Naive B cell (primary cell): Measurements from ENCODE around the gene TCEAL8. TPM values are rescaled to one million over a fixed set of nuclear protein-coding genes. Genes with fewer than 3 reads are reported as not detected.
"Not testable (repeated sequence)": the region's sequence is repeated elsewhere in the genome, so short reads cannot be mapped to it uniquely, and the experiment has no call there.

Experiments
- ATAC-seq, 2 donors: fragments of 150-1000 bp; cut with Tn5 transposase; 2 replicates each; pipeline ENCODE4 v1.10.0; 2021; ENCODE audit warnings: low read depth in 2 of 2, mild to moderate bottlenecking in 2 of 2, moderate library complexity in 2 of 2
- DNase-seq: peaks from one replicate; pipeline ENCODE4 v3.0.0; 2022
- H3K27ac Mint-ChIP-seq, 6 donors: one replicate each; pipeline ENCODE4 v1.8.0; 2020 to 2022; ENCODE audit warnings: mild to moderate bottlenecking in 6 of 6, mixed read lengths in 6 of 6, moderate library complexity in 5 of 6, inconsistent platforms in 2 of 6
- H3K27me3 Mint-ChIP-seq, 3 donors: one replicate each; pipeline ENCODE4 v1.8.0; 2021 to 2022; ENCODE audit warnings: mixed read lengths in 3 of 3, mild to moderate bottlenecking in 1 of 3
- H3K36me3 Mint-ChIP-seq, 2 donors: one replicate each; pipeline ENCODE4 v1.8.0; 2020 to 2022; ENCODE audit warnings: mixed read lengths in 2 of 2, inconsistent platforms in 1 of 2, mild to moderate bottlenecking in 1 of 2
- H3K4me1 Mint-ChIP-seq, 3 donors: one replicate each; pipeline ENCODE4 v1.8.0; 2020 to 2022; ENCODE audit warnings: mixed read lengths in 3 of 3, inconsistent platforms in 1 of 3, mild to moderate bottlenecking in 1 of 3, moderate library complexity in 1 of 3
- H3K4me3 Mint-ChIP-seq, 8 donors: one replicate each; pipeline ENCODE4 v1.8.0; 2020 to 2022; ENCODE audit warnings: mild to moderate bottlenecking in 8 of 8, mixed read lengths in 8 of 8, moderate library complexity in 8 of 8, inconsistent platforms in 2 of 8
- H3K9me3 Mint-ChIP-seq, 7 donors: one replicate each; pipeline ENCODE4 v1.8.0; 2020 to 2022; ENCODE audit warnings: mixed read lengths in 7 of 7, mild to moderate bottlenecking in 5 of 7, inconsistent platforms in 2 of 7, moderate library complexity in 1 of 7
- polyA plus RNA-seq, 6 donors: library from polyadenylated mRNA; unstranded; fragments of 300-500 nt; fragmentation: Illumina TruSeq; gene quantifications; one replicate each; pipeline ENCODE4 v1.2.3, GENCODE V29; 2021; ENCODE audit warnings: low read depth in 6 of 6

TCEAL8 gene
- polyA plus RNA-seq, 6 donors from 2014 or later, result 34.1 to 64.1 (median 53.4) TPM

DNA sequence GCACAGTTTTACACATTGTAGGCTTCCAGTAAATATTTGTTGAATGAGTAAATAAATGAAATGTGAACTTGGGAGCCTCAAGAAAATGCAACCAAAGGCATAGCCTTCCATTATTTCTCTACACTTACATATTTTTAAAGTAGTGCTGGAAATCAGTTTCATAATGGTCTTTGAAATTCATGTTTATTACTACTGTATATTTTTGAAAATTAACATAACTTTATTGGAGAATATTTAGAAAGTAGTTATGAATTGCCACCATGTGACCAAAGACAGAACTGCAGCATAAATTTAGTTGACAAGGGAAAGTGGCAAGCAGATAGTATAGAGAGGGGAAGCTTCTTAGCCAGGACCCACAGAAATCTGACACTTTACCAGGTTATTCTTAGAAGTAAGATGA, 6.4 kb downstream of the TCEAL8 start:
- ATAC-seq (no peak), DNase-seq (peak; percentile 6)
- Mint-ChIP-seq H3K36me3 (no peaks in the 10 kb centered on the region), H3K4me3 (peak overlapping the region in 1 of 8 donors; percentile 34), H3K9me3 (peaks cover 0 to 4% (median 0%) of the 10 kb centered on the region in 7 donors), H3K4me1 (peaks cover 0 to 2% (median 2%) of the 10 kb centered on the region in 3 donors), H3K27me3 (peaks cover 0 to 9% (median 0%) of the 10 kb centered on the region in 3 donors), H3K27ac (no peak overlapping the region)

DNA sequence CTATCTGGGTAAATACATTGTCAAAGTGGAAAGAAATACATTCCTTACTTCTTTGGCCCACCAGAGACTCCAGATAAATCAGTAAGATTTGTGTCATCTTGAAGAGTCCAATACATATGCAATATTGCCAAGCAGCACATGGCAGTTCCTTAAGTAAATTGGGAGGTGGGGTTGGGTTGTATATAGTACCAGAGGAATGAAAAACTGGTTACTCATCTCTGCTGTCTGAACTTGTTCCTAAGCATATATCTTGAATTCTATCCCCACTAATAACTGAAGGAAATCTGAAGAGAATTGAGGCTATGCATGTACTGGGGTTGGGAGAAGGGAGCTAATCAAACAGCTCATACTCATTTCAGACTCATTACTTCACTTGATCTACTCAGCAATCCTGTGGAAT, 14.8 kb downstream of the TCEAL8 start:
- Mint-ChIP-seq H3K9me3 (peaks cover 0 to 9% (median 2%) of the 10 kb centered on the region in 7 donors), H3K36me3 (no peaks in the 10 kb centered on the region), H3K27me3 (peaks cover 0 to 24% (median 15%) of the 10 kb centered on the region in 3 donors), H3K4me3 (no peak overlapping the region), H3K4me1 (peaks cover 0 to 3% (median 0%) of the 10 kb centered on the region in 3 donors), H3K27ac (no peak overlapping the region)
- DNase-seq (no peak), ATAC-seq (no peak)

DNA sequence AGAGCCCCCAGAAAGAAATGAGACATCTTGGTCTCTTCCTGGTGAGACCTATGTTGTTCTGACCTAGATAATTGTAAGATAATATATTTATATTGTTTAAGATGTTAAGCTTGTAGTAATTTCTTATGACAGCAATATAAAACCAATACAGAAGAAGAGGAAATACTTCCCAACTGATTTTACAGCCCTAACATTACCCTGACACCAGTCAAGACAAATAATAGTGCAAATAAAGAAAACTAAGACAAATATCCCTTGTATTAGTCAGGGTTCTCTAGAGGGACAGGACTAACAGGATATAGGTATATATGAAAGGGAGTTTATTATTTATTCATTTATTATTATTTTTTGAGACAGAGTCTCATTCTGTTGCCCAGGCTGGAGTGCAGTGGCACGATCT, 18.7 kb downstream of the TCEAL8 start:
- Mint-ChIP-seq H3K4me3 (no peak overlapping the region), H3K4me1 (no peaks in the 10 kb centered on the region), H3K36me3 (no peaks in the 10 kb centered on the region), H3K27me3 (peaks cover 0 to 20% (median 8%) of the 10 kb centered on the region in 3 donors), H3K27ac (no peak overlapping the region), H3K9me3 (peaks cover 0 to 4% (median 0%) of the 10 kb centered on the region in 7 donors)
- ATAC-seq (no peak), DNase-seq (no peak)

DNA sequence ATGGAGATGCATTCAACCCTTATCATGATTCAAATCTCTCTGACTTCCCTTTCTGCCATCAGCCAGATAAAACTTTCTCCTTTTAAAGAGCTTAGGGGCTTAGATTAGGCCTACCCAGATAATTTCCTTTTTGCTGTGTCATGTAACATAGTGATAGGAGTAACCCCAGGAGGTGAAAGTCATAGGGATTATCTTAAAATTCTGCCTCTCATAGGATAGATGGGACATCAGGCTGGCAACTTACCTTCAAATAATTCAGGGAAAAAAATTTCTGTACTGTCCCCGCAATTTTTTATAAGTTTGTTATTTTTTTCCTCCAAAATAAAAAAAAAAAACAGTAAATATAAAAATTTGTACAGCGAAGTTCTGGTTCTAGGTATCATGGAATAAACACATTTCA, 19.3 kb downstream of the TCEAL8 start:
- not testable (repeated sequence) for H3K36me3 Mint-ChIP-seq, H3K4me3 Mint-ChIP-seq, H3K4me1 Mint-ChIP-seq, DNase-seq, ATAC-seq, H3K9me3 Mint-ChIP-seq, H3K27ac Mint-ChIP-seq
- peaks cover 0 to 18% (median 8%) of the 10 kb centered on the region in 3 donors for H3K27me3 Mint-ChIP-seq

DNA sequence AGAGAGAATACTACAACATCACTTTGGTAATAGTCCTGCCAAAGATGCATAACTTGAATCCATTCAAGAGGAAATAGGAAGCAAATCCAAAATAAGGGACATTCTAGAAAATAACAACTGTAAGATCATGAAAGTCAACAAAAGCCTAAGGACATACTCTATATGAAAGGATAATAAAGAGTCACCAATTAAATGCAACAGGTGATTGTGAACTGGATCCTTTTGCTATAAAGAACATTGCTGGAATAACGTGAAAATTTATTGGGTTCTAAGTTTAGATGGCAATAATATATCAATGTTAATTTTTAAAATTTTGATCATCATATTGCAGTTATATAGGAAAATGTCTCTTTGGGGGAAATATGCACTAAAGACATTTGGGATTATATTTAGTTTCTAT, 20.1 kb downstream of the TCEAL8 start:
- no peak for ATAC-seq
- Mint-ChIP-seq H3K36me3 (no peaks in the 10 kb centered on the region), H3K27ac (no peak overlapping the region), H3K4me1 (no peaks in the 10 kb centered on the region), H3K9me3 (peaks cover 0 to 4% (median 0%) of the 10 kb centered on the region in 7 donors), H3K4me3 (no peak overlapping the region), H3K27me3 (peaks cover 3 to 18% (median 8%) of the 10 kb centered on the region in 3 donors)
- no peak for DNase-seq

DNA sequence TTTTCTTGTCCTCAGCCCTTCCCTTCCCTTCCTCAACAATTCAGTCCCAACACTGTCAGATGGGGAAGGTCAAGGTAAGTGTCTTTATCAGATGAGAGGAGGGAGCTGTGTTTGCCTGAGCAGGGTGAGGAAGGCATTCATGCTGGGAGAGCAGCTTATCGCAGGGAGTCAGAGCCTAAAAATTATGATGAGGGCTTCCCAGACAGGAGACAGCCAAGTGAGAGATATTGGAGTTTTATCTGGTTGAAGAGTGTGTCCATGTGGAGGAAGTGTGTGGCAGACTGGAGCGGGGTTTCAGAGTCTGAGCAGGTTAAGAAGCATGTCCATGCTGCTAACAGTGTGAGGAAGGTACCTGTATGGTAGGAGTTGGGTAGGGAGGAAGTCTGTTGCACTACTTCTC, 21.7 kb downstream of the TCEAL8 start:
- ATAC-seq (no peak), DNase-seq (no peak)
- Mint-ChIP-seq H3K27ac (peak overlapping the region in 1 of 6 donors; percentile 23), H3K36me3 (no peaks in the 10 kb centered on the region), H3K4me3 (no peak overlapping the region), H3K27me3 (peaks cover 3 to 24% (median 8%) of the 10 kb centered on the region in 3 donors), H3K4me1 (no peaks in the 10 kb centered on the region), H3K9me3 (peaks cover 0 to 4% (median 0%) of the 10 kb centered on the region in 7 donors)

DNA sequence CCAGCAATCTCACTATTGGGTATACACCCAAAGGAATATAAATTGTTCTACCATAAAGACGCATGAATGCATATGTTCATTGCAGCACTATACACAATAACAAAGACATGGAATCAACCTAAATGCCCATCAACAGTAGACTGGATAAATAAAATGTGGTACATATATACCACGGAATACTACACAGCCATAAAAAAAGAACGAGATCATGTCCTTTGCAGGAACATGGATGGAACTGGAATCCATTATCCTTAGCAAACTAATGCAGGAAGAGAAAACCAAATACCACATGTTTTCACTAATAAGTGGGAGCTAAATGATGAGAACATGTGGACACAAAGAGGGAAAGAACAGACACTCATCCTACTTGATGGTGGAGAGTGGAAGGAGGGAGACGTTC, 29.0 kb downstream of the TCEAL8 start:
- H3K27ac Mint-ChIP-seq, DNase-seq, H3K36me3 Mint-ChIP-seq, H3K4me1 Mint-ChIP-seq, H3K4me3 Mint-ChIP-seq, ATAC-seq, H3K9me3 Mint-ChIP-seq: not testable (repeated sequence)
- peaks cover 31 to 50% (median 39%) of the 10 kb centered on the region in 3 donors for H3K27me3 Mint-ChIP-seq

DNA sequence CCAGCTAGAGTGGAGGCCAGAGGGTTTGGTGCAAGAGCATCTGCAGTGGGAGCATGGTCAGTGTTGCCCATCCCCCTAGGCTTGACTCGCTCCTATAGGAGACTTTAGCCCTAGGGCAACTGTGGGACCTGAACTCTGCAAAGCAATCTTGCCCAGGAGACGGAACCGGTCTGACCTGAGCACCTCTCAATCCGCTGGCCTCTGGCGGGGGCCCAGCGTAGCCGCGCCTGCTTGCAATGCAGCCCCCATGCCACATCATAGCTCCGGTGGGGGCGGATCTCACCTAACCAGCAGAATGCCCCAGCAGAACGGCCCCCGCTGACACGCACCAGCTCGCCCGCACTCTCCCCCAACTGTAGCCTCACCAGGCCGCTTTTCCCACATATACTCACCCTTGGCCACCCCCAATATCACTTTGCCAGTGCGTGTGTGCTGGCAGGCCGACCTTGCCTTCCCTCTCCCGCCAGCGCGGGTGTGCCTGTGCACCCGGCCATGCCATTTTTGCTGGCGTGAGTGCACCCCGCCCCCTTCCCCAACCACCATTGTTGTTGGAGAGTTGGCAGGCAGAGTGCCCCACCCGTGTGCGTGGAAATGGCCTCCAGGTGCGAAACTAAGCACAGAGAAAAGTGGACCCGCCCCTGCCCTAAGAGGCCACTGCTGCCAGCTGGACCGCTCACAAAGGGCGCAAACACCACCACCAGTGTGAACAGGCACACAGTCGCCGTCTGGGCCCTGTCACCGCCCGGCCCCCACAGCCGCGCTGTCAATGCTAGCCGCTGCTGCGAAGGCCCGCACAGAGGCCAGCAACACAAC, 34.2 kb downstream of the TCEAL8 start:
- ATAC-seq, result no peak
- Mint-ChIP-seq H3K36me3 (no peaks in the 10 kb centered on the region), H3K27ac (no peak overlapping the region), H3K9me3 (peaks cover 0 to 7% (median 2%) of the 10 kb centered on the region in 7 donors), H3K27me3 (peaks cover 32 to 59% (median 37%) of the 10 kb centered on the region in 3 donors), H3K4me3 (no peak overlapping the region), H3K4me1 (peaks cover 0 to 5% (median 5%) of the 10 kb centered on the region in 3 donors)
- DNase-seq, result no peak

DNA sequence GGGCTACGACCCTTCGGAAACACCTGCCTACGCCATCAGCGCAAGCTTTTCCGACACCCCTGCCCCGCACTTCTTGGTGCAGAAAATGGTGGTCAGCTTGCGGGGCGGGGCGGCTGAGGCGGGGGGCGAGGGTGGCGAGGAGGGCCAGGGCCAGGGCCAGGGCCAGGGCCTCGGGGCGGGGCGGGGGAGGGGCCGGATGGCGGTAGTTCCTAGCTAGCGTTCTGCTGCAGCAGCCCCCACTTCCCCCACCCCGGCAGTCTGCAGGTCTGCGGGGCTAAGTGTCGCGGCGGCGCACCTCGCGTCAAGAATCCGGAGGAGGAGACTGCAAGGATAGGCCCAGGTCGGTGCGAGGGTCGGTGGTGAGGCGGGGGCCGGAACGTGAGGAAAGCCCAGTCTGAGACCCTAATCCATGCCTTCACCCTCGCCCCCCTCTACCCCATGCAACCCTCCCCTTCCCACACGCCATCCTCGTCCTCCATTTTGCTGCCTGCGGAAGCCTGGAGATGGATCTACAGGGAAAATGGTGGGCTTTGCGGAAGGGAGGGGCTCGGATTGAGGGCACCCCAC, 39.4 kb downstream of the TCEAL8 start:
- Mint-ChIP-seq H3K27ac (peak overlapping the region in 4 of 6 donors; percentile 41 to 96 (median 74)), H3K9me3 (no peaks in the 10 kb centered on the region), H3K4me3 (peak overlapping the region; percentile 77 to 95 (median 84)), H3K4me1 (peaks cover 6 to 14% (median 9%) of the 10 kb centered on the region in 3 donors), H3K36me3 (no peaks in the 10 kb centered on the region), H3K27me3 (peaks cover 0 to 27% (median 10%) of the 10 kb centered on the region in 3 donors)
- ATAC-seq, result peak; percentile 39 to 41
- peak; percentile 30 for DNase-seq

DNA sequence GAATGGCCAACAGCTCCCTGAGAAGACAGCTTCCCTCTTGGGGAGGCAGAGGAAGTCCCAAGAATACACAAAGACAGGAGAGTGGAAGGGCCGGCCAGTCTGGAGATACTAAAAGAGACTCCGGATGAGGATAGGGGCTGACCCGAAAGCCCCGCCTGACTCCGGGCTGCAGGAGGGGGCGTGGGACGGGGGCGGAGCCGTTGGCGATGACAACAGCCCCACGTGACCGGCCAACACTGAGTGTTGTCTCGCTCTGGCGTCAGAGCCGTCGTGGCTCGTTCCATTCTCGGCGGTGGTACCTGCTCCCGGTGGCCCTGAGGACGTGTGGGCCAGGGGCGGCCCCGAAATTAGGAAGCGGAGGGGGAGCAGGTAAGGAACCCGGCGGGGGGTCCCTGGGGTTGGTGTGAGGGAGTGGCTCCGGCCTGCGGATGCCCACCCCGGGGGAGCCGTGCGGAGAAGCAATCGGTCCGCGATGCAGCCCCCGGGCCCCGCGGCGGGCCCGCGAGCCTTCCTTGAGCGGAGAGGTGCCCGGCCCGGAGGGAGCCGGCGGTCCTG, 40.0 kb downstream of the TCEAL8 start, which contains the start of gene BEX4:
TSS of gene BEX4 (plus strand) at position 239 of the 555 bp plus-strand sequence. CDS start 1,046 bp downstream, outside the sequence.
- Mint-ChIP-seq H3K4me3 (peak within 1 kb of the TSS; percentile 83 to 96 (median 91)), H3K9me3 (no peaks in the 10 kb centered on the region), H3K27ac (peak within 1 kb of the TSS; percentile 85 to 99 (median 92)), H3K36me3 (no peaks in the 10 kb centered on the region), H3K4me1 (peaks cover 6 to 14% (median 9%) of the 10 kb centered on the region in 3 donors), H3K27me3 (peaks cover 0 to 22% (median 6%) of the 10 kb centered on the region in 3 donors)
- ATAC-seq (peak; percentile 91 to 92), DNase-seq (peak; percentile 79)

DNA sequence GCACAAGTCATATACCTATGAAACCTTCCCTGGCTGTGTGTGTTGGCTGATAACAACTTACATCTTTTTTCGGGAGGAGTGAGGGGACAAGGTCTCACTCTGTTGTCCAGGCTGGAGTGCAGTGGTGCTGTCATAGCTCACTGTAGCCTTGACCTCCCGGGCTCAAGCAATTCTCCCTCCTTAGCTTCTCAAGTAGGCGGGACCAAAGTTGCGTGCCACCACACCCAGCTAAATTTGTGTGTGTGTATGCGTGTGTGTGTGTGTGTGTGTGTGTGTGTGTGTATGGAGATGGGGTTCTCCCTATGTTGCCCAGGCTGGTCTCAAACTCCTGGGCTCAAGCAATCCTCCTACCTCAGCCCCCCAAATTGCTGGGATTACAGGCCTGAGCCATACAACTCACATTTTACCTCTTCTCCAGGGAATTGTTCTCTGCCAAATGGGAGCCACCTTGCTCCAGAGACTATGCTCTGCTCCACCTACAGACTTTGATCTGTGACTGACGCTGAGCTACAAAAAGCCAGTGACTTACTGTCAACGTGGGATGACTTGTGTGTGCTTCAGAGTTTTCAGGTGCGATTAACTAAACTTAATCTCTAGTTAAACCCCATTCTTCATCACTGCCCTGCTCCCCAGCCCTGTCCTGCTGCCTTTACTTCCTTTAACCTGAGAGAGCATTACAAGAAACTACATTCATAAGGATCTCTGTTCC, 42.1 kb downstream of the TCEAL8 start:
- peaks cover 6 to 14% (median 9%) of the 10 kb centered on the region in 3 donors for H3K4me1 Mint-ChIP-seq
- H3K9me3 Mint-ChIP-seq, result no peaks in the 10 kb centered on the region
- no peaks in the 10 kb centered on the region for H3K36me3 Mint-ChIP-seq
- ATAC-seq (no peak), DNase-seq (no peak)
- H3K27ac Mint-ChIP-seq, result peak overlapping the region in 1 of 6 donors; percentile 11
- H3K4me3 Mint-ChIP-seq, result peak overlapping the region in 1 of 8 donors; percentile 43
- peaks cover 0 to 7% (median 5%) of the 10 kb centered on the region in 3 donors for H3K27me3 Mint-ChIP-seq

DNA sequence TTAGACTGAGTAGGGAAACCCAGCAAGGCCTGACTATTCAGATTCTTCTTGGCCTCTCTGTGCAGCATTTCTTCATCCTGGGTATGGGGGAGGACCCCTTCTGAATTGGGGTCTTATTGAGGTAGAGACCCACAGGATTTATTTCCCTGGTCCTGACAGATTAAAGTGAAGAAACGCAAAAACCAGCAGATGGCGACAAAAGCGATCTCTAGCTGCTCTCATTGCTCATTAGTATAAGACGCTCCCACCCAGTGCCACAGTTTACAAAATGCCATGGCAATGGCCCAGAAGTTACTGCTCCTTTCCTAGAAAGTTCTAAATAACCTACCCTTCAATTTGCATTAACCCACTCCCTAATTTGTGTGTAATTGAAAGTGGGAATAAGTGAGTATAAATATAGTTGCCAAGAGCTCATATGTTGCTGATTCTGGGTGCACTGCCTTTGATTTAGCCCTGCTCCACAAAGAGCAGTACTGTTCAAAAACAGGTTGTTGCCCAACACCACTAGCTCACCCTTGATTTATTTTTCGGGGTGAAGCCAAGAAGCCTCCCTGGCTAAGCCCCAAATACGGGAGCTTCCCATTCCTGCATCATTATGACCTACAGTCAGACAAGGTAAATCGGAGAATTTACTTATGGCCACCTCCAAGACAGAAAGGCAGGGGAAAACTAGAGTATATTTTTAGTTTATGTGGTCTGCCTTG, 43.8 kb downstream of the TCEAL8 start:
- H3K27ac Mint-ChIP-seq, result no peak overlapping the region
- peak overlapping the region in 1 of 8 donors; percentile 59 for H3K4me3 Mint-ChIP-seq
- no peaks in the 10 kb centered on the region for H3K9me3 Mint-ChIP-seq
- peak; percentile 36 for DNase-seq
- ATAC-seq, result peak; percentile 17 to 31
- no peaks in the 10 kb centered on the region for H3K36me3 Mint-ChIP-seq
- H3K27me3 Mint-ChIP-seq, result peaks cover 0 to 7% (median 5%) of the 10 kb centered on the region in 3 donors
- peaks cover 6 to 13% (median 9%) of the 10 kb centered on the region in 3 donors for H3K4me1 Mint-ChIP-seq
